T-helper 1 cell (primary cell): ENCODE measurements around the gene ATP2B2.
A peak's percentile ranks its signal among the peaks of the same experiment; 100 is the strongest.

Experiments used
- DNase-seq, 5 donors: peaks; one replicate each; pipeline ENCODE4 v3.0.0-alpha.2; 2012 to 2020

ATP2B2 gene

DNA sequence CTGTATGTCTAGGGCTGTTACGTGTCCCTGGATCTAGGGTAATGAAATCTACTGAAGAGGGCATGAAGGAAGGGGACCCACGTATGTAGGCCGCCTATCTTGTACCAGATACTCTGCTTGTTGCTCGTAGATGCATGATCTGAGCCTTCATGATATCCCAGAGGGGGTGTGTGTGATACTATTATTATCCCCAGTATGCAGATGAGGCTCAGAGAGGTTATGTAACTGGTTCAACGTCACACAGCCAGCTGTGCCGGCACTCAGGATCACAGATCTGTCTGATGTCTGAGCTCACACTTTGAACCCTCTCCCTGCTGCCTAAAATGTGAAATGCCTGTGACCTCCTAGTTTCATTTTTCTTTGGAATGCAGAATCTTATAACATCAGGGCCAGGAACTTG is 148.3 kb downstream of the ATP2B2 start:
- no peak for DNase-seq

DNA sequence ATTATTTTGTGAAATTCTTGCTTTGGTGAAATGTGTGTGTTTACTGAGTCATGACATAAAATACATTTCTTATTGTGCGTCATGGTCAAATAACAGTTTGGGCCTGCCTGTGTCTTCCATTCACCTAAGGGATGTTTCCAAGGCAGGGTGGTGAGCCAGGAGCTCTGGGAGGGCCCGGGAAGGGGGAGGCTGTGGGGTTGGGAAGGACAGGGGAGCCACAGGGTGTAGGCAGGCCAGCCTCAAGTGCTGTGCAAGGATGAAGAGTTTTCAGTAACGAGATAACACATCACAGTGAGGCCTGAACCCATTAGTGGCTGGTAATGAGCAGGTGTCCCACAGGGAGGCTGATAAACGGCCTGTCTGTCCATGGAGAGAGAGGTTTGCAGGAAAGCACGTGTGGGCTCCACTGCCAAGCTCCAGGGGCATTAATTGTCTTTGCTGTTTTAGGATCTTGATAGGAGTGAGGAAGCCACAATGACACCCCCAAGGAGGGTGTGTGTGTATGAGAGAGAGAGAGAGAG is 148.9 kb downstream of the ATP2B2 start:
- no peak for DNase-seq

DNA sequence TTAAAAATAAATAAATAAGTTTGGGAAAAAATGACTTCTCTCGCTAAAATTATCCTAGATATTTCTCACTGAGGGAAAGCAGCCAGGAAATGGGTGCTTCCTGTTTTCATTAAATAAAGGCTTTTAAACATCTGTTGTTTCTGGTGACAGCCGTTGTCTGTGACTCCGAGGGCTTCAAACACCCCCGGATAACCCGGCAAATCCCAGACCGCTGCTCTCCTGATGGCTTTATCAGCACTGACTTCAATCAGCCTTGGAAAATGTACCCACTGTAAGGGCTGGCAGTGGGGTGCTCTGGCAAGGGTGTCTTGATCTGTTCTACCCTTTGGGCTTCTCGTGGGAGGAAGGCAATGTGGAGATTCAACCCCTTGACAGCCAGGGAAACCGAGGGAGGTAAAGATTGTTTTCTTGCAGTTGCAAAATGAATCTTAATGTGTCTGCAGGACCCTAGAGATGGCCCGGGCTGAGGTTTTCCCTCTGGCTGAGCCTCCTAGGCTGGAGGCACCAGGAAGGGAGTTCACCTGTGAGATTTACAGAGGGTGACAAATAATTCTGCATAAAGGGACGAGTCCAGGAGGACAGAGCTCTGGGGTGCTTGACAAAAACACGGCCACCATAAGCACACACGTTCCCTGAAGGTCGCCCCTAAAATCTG is 150.9 kb downstream of the ATP2B2 start:
- no peak for DNase-seq

DNA sequence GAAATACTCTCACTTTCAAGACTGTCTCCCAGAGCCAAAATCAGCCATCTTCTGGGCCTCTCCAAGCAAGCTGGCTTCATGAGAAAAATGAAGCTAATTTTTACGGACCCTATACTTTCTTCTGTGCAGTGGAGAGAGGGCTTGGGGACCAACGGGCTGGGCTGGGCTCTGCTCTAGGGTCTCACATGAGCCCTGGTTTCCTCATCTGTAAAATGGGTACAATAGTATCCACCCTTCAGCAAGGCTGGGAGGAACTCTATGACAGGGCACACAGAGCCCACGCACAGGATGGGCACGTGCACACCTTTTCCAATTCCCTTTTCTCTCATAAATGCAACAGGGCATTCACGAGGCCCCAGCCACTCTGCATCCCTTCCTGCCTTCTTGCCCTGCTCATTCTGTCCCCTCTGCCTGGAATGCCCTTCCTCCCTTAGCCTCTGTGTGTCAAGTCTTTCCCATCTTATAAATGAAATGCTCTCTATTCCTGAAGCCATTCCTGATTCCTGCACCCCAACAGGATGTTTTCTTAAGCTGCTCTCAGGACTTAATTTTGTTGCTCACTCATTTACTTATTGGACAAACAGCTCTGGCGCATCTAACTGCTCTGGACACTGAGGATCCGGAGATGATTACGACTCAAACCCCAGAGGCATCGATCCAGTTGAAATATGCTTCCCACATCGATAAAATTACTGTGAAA is 151.6 kb downstream of the ATP2B2 start:
- DNase-seq, result no peak

DNA sequence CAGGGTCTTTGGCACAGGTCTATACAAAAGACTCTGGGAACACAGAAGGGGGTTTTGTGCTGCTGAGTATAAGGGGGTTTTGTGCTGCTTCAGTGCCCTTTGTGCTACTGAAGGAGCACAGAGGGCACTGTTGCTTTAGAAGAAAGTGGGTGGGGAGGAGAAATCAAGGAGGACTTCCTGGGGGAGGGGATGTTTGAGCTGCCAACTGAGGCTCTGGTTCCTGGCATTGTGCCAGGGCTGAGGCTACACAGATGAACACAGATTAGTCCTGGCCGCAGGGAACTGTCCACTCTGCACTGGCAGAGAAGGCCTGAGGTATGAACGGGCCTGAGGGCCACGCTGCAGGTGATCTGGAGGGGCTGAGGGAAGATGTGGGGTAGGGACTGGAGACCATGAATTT is 152.2 kb downstream of the ATP2B2 start:
- no peak for DNase-seq

DNA sequence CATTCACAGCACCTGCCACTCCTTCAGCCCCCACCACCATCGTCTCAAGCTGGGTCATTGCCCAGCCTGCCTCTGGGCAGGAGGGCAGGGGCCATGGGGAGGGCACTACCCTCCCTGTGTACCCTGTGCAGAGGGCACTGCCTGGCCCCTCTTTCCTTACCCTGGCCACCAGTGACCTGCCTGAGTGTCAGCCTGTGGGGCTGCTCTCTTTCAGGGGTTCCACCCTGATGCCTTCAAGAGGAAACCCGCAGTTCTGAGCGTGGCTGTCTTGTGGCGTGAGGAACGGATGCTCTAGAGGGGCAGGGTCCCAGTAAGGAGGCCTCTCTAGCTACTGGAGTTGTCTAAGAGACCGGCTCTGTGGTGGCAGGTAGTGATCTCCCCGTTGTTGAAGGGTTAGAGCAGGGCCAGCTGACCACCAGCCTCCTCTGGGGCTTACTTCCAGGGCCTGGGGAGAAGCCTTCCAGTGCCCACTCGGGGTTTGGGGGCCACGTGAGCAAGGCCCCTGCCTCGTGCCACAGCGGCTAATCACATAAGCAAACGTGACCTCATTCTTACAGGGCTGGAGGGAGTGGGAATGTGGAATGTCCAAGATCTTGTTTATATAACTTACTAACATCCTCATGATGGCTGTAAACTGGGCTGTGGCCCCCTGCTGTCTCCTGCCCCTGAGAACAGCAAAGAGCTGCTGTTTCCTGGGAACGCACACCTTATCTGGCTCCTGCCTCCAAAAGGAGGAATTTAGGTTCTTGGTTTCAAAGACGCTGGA is 153.1 kb downstream of the ATP2B2 start:
- DNase-seq, result no peak

DNA sequence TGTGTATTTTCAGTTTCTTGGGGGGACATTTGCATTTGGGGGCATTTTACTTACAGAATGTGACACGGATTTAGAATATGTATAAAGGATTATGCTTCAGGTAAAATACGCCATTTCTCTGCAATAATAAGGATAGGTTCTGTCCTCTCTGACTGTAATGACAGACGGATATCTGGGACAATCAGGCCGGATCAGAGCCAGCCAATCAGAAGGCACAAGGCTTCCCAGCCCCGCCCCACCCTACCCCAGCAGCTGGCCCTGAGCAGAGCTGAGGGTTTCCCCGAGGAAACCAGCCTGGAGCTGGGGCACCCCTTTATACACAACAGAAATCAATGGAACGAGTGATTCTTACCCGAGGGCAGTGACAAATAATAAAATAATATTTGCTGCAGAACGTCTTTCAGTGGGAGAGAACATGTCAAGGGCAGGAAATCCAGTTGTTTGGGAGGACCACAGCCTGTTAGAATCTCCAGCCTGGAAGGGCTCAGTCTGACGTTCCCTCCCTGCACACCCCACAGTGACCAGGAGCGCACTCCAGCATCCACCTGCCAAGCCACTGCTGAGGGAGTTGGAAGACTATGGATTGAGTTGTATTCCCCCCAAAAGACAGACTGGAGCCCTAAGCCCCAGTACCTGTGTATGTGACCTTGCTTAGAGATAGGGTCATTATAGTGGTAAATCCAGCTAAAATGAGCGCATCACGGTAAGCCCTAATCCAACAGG is 154.2 kb downstream of the ATP2B2 start:
- DNase-seq, result no peak

DNA sequence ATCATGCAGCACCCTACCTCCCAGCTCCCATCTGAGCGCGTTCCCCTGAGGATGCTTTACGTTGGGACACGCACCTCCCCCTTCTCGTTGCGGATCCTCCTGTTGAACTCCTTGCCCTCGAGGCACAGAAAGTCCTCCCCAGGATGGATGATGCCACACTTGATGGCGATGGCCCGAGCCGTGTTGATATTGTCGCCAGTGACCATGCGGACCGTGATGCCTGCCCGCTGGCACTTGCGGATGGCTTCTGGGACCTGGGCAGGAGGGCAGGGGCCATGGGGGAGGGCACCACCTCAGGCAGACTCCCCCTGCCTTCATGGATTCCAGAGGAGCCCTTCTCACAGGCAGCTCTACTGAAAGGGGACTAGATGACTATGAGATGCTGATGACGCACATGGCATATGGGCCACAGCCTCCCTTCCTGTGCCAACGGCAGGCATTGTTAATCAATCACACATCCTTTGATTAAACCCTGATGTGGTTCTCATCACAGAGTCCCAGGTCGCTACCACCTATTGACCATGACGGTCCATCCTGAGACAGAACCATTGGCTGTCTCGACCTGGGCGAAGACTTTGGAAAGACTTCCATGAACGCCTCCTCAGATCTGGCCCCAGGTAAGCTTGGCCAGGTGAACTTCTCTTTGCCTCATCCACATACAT is 154.9 kb downstream of the ATP2B2 start:
- no peak for DNase-seq

DNA sequence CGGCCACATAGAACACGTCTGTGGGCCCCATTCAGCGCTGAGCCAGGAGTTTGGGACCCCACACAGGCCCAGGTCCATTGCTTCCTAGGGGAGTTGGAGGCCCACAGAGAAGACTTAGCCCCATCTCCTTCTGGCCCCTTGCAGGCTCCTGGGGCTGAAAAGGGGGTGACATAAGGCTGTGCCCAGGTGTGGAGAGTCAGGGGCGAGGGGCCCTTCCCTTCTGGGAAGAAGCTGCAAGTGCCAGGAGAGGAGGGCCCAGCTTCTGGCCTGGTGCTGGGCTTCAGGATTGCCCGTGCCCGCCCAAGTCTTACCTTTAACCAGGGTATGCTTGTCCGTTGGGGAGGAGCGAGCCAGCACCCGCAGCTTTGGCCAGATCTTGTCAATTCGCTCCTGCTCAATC is 155.6 kb downstream of the ATP2B2 start:
- no peak for DNase-seq

DNA sequence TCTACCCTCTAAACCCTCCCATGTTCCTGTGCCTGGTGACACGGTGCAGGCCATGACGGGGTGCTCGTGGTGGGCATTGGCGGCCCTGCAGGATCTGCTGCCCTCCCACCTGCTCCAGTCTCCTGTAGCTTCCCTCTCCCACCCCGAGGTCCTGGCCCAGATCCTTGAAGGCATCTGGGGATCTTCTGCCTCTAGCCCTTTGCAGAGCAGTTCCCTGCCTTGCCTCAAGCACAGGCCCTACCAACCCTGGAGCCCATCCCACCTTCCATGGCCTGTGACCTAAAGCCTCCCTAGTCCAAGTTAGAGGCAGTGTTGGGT is 157.0 kb downstream of the ATP2B2 start:
- DNase-seq, result no peak

DNA sequence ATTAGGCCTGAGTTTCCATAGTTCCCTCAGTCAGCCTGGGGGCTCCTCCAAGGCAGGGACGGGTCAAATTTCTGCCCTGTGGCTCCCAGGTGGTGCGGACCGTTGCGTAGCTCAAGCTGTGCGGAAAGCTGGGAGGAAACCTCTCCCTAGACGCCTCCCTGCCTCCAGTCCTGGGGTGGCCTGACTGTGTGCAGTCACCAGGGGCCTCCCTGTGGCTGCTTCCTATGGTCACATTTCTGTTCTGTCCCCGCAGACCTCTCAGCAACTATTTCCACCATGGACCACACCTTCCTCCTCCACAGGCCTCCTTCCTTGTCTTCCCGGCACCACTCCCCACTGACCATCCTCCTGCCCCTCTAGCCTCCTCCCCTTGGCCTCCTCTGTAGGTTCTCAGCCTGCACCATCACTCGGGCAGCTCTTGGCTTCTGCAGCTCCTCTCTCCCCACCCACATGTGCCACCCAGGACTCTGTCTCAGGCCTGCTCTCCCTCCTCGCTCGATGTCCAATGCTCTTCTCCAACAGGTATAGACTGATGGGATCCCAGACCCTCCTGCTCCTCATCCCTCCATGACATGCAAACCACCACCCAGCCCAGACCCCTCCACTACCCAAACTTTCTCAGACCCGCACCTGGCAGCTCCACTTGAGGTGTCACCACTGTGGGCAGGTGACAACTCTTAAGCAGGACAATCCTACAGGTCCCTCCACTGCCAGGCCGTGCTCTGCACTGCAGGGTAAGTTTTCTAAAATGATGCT is 157.6 kb downstream of the ATP2B2 start:
- DNase-seq, result no peak

DNA sequence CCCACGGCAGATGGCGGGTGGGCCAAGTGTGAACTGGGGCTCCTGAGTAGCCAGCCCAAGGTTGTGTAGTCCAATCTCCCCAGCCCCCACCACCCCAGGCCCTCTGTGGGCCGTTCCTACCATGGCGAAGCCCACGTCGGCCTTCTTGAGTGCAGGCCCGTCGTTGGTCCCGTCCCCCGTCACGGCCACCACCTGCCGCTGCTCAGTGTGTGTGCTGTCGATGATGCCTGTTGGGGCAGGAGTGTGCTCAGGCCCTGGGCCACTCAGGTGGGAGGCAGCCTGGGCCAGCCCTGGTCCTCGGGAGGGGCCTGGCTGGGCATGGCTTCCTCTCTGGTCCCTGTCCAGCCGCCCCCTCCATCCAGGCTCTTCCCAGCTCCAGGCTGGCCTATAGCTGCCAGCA is 159.5 kb downstream of the ATP2B2 start:
- DNase-seq, result no peak

DNA sequence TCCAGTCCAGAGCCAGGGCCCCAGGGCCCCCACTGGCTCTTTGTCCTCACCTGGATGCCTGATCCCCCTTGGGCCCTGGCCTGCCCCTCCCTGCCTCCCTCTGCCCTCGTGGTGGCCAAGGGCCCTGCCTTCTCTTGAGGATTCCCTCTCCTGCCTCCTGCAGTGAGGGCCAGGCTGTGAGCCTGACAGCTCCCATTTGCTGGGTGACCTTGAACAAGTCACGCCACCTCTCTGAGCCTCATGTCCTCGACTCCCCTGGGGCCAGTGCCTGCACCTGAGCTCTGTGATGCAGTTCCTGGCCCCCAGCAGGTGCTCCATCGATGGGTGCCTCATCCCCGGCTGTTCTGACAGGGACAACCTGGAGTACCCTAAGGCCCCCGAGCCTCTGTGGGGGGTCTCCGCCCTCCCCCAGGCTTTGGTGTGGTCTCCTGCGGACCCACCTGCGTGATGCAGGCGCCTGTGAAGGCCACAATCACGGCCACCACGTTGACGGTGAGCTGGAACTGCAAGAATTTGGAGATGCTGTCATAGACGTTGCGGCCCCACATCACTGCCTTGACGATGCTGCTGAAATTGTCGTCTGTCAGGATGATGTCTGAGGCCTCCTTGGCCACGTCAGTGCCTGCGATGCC is 160.3 kb downstream of the ATP2B2 start:
- DNase-seq, result no peak

DNA sequence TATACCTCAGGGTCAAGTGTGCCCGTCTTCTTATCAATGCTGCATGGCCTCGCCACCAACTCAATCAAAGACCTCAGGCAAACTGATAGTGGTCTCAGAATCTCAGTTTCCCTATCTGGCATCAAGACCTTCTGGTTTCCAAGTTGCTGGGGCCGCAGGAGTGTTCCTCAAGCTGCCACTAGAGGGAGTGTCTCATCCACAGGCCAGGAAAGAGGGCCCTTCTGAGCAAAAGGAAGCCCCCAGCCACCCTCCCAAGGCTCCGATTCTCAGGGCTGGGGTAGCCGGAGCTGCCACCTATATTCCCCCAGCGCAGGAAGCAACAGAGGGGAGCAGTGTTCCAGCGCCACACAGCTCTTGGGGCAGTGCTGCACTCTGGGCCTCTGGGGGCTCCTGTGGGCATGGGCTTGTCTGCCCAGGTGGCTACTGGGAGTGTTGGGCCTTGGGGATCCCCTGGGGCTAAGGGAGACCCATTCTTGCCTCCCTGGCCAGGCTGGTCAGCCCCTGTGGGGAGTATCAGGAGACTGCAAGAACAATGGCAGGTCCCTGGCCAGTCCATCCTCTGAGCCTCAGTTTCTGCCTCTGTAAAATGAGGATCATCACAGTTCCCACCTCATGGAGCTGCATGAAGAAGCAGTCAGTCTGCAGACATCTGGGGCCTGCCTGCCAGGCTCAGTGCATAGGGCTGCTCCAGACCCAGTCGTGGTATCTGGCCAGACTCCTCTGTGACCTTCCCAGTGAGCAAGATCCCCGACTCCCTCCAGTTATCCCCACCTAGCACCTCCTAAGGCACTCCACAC is 161.0 kb downstream of the ATP2B2 start:
- DNase-seq, result peak in 4 of 5 donors; percentile 36 to 49 (median 40)

DNA sequence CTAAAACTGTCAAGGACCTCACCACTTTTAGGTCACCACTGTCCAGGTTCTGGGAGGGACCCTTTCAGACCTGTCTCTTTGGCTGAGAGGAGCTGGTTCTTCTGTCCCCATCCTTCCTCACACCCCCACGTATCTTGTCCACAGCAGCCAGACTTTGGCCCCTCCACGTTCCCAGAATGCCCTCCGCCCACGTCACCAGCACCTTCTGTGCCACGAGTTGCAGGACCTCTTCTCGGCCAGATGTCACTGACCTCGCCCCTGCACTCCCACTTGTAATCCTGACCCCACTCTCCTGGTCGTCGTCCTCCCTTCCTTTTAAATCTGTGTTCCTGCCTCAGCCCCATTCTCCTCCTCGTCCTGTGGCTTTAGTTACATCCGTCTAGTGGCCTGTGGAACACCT is 161.9 kb downstream of the ATP2B2 start:
- DNase-seq, result no peak

DNA sequence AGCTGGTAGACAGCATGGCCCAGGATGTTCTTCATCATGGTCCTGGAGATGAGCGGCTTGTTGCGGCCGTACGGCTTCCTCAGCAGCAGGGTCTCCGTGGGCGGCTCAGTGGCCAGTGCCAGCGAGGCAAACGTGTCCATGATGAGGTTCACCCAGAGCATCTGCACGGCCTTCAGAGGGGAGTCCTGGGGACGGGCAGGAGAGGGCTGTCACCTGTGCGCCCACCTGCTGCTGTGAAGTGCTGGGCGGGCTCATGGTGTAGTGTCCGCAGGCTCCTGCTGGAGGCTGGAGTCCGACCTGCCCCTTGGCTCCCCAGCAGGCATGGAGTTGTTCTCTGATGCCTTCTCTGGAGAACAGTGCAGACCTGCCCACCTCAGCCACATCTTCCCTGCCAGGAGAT is 162.6 kb downstream of the ATP2B2 start:
- no peak for DNase-seq

DNA sequence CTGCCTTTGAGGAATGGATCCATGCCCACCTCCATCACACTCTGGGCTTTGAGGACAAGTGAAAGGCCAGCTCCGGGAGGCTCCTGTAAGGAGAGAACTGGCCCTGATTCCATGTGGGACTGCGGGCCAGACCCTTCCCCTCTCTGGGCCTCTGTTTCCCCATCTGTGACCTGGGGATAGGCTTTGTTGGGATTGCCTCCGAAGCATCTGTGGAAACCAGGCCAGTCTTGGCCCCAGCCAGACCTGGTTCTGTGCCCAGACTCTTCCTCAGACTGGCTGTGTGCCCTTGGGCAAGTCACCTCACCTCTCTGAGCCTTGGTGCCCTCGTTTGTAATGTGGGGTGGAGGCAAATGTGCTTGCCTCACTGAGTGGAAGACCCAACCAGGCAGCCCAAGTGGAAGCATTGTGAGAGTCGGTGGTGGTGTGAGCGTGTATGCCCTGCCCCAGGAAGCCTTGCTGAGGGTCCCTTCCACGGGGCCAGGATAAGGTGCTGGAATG is 163.4 kb downstream of the ATP2B2 start:
- no peak for DNase-seq

DNA sequence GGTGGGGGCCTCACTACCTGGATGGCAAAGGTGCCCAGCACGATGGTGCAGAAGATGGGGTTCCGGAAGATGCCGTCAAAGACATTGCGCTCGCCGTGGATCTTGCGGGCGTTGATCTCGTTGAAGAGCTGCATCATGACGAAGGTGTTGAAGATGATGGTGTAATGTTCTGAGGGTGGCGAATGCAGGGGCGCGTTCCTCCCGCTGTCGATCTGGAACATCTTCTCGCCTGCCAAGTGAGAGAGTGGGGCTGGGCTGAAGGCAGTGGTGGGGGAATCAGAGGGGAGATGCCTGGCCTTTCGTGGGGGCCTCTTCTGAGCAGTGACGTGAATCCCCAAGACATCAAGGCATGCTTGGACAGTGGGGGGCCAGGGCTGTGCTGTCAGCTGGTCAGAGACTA is 164.9 kb downstream of the ATP2B2 start:
- DNase-seq, result no peak

DNA sequence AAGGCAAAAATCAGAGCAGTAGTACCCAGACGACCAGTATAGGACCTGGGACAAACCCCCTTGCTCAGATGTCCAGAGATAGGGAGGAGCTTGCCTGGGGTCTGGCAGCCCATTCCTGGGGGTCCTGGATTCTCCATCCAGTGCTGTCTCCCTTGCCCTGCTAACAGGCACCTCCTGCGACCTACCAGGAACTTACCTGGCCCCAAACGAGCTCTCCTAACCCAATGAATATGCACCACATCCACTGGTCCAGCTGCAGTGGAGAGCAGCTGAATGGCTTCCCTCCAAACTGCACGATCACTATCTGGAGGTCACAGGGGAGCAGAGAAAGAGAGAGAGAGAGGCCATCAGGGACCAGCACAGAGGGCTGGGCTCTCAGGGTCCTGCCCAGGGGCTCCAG is 165.3 kb downstream of the ATP2B2 start:
- DNase-seq, result no peak

DNA sequence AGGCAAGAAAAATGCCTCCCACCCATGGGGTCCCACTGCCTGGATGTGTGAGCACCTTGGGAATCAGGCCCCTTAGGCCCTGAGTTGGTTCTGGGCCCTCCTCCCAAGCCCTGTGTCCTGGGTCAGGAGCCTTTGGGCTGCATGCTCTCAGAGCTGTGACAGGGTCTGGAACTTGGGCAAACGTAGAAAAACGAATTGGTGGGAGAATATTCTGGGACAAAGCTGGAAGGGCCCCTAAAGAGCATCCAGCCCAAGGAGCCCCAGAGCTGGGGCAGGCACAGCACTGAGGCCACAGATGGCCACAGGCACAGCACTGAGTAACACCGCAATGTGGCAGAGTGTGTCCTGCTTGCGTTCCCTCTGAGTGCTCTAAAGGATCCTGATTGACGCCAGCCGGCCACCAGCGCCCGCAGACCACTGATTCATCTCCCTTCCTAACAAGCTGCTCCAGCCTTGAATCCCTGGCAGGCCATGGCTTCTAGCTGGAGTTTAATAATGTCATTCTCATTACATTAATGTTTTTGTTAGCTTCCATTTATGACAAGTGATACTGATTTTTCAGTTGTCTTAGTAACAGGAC is 165.9 kb downstream of the ATP2B2 start:
- no peak for DNase-seq
